Tibial nerve (tissue), 4 donors: ENCODE results near the gene SLC34A2. TPM values are rescaled to one million over a fixed set of nuclear protein-coding genes. Genes with fewer than 3 reads are reported as not detected.

ENCODE experiments used
- DNase-seq, 2 donors: peaks; one replicate each; pipeline ENCODE4 v3.0.0-alpha.2; 2019; ENCODE audit warnings: low spot score in 2 of 2
- H3K27ac ChIP-seq, 4 donors: fragments of 200-600 bp; sonication (generic) in 3 of 4; one replicate each; pipeline ENCODE4 v1.5.1; 2017 to 2019; ENCODE audit warnings: mild to moderate bottlenecking in 1 of 4
- H3K27me3 ChIP-seq, 2 donors: fragments of 200-600 bp; sonication (generic) in 1 of 2; one replicate each; pipeline versions ENCODE4 v1.5.1 to v1.6.0; 2017 to 2019
- H3K36me3 ChIP-seq, 3 donors: fragments of 200-600 bp; sonication (generic); one replicate each; pipeline ENCODE4 v1.5.1; 2018 to 2019
- H3K4me1 ChIP-seq, 4 donors: fragments of 200-600 bp; sonication (generic) in 3 of 4; one replicate each; pipeline ENCODE4 v1.5.1; 2017 to 2019
- H3K4me3 ChIP-seq, 4 donors: fragments of 200-600 bp; sonication (generic) in 3 of 4; one replicate each; pipeline ENCODE4 v1.5.1; 2017 to 2019; ENCODE audit warnings: mild to moderate bottlenecking in 1 of 4, moderate library complexity in 1 of 4
- H3K9me3 ChIP-seq, 4 donors: fragments of 200-600 bp; sonication (generic) in 3 of 4; one replicate each; pipeline ENCODE4 v1.5.1; 2017 to 2019
- EP300 ChIP-seq, 2 donors: sonication (generic); formaldehyde crosslinking; IDR thresholded peaks; one replicate each; pipeline ENCODE4 v1.6.1; 2017; ENCODE audit warnings: antibody characterized with exemption in 2 of 2, mild to moderate bottlenecking in 1 of 2
- POLR2A ChIP-seq, 2 donors: fragments of 450-650 bp; IDR thresholded peaks; one replicate each; pipeline ENCODE4 v1.6.1; 2017; ENCODE audit warnings: antibody characterized with exemption in 2 of 2, mild to moderate bottlenecking in 2 of 2, moderate library complexity in 2 of 2
- WGBS, 2 donors: methylation state at CpG; one replicate each; pipeline ENCODE4 v1.1.5; 2018; 5-methylcytosine and 5-hydroxymethylcytosine counted together
- total RNA-seq, 4 donors: library from RNA; depleted of rRNA; stranded (reverse); fragments of >200 nt; gene quantifications; one replicate each; pipeline ENCODE4 v1.1.0, GENCODE V29; 2016
- TF ChIP-seq, protein P1 (sequence below), 5 experiments: fragments of 200-600 bp in 3 of 5; fragments of 450-650 bp in 2 of 5; sonication (generic) in 3 of 5; IDR thresholded peaks; one replicate each; pipeline ENCODE4 v1.5.1; 2016 to 2019; ENCODE audit warnings: antibody characterized with exemption in 5 of 5, mild to moderate bottlenecking in 3 of 5, moderate library complexity in 2 of 5

Gene SLC34A2
- total RNA-seq, 4 donors from 2014 or later = not detected

DNA sequence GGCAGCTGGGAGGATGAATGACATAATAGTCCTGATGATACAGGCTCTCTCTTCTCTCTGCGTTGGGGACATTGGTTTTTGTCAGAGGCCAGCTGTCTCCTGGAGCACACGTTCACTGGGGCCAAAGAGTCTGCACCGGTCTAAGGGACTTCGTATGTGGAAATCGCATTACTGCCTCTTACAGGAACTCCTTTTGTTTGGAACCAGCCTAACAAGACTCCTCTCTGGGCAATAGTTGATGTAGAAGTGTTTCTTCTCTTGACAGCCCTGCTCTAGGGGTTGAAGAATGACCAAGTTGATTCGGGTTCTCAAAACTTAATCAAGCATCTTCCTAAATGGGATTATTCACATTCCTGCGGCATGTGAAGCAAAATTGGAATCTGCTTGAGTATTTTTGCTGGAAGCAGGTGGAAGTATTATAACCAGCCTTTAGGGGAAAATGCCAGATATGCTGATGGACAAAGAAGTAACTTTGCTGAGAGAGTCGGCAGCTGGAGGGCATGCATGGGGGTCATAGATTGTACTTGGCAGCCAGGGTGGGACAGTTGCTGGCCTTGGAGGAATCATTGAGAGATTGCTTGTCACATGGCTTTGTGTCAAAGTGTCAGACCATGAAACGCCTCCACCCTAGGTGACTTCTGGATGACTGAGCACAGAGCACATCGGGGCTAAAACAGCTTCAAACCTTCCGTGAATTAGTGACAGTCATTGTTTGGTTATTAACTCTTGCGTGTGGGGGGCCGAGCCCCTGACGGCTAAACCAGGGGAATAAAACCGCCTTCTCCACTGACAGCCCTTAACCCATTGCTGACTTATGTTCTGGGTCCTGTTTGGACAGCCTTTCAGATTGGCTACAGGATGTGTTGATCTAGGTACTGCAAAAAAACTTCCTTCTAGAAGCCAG is 34.4 kb upstream of the SLC34A2 start:
- no peak for DNase-seq
- Histone ChIP-seq H3K4me1 (peaks cover 0 to 4% (median 0%) of the 10 kb centered on the region in 4 donors), H3K9me3 (no peaks in the 10 kb centered on the region), H3K27me3 (no peaks in the 10 kb centered on the region), H3K36me3 (no peaks in the 10 kb centered on the region), H3K27ac (no peak overlapping the region), H3K4me3 (no peak overlapping the region)
- 37 to 38% methylated on average over 12 to 15 of the region's 15 CpGs for WGBS, 2 donors
- TF ChIP-seq, protein P1, sequence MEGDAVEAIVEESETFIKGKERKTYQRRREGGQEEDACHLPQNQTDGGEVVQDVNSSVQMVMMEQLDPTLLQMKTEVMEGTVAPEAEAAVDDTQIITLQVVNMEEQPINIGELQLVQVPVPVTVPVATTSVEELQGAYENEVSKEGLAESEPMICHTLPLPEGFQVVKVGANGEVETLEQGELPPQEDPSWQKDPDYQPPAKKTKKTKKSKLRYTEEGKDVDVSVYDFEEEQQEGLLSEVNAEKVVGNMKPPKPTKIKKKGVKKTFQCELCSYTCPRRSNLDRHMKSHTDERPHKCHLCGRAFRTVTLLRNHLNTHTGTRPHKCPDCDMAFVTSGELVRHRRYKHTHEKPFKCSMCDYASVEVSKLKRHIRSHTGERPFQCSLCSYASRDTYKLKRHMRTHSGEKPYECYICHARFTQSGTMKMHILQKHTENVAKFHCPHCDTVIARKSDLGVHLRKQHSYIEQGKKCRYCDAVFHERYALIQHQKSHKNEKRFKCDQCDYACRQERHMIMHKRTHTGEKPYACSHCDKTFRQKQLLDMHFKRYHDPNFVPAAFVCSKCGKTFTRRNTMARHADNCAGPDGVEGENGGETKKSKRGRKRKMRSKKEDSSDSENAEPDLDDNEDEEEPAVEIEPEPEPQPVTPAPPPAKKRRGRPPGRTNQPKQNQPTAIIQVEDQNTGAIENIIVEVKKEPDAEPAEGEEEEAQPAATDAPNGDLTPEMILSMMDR (IDR thresholded peaks at IDR 0.05) = no peak
- TF ChIP-seq POLR2A (IDR thresholded peaks at IDR 0.05) = no peak
- no peak for TF ChIP-seq EP300 (IDR thresholded peaks at IDR 0.05)

DNA sequence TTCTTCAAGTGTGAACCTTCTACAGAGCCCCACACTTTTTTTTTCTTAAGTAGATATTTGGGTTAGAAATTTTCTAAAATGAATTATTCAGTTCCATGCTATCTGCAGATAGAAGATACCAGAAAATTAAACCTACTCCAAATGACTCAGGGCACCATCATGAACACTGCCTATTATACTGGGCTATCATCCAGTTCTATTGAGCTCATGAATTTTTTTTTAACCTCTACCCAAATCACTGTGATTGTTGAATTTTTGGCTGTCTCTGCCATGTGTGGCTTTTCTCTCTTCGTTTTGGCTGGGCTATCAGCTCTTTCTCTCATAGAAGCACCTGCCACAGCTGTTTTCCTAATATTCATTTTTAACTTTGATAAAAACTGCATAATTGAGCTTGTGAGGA is 31.0 kb upstream of the SLC34A2 start:
- Histone ChIP-seq H3K27me3 (no peaks in the 10 kb centered on the region), H3K4me1 (peaks cover 0 to 4% (median 0%) of the 10 kb centered on the region in 4 donors), H3K27ac (no peak overlapping the region), H3K4me3 (no peak overlapping the region), H3K36me3 (no peaks in the 10 kb centered on the region), H3K9me3 (no peaks in the 10 kb centered on the region)
- 19 to 38% methylated on average over 1 of the region's 1 CpG for WGBS, 2 donors
- no peak for DNase-seq
- TF ChIP-seq POLR2A (IDR thresholded peaks at IDR 0.05) = no peak
- no peak for TF ChIP-seq EP300 (IDR thresholded peaks at IDR 0.05)
- TF ChIP-seq, protein P1 (IDR thresholded peaks at IDR 0.05) = no peak

DNA sequence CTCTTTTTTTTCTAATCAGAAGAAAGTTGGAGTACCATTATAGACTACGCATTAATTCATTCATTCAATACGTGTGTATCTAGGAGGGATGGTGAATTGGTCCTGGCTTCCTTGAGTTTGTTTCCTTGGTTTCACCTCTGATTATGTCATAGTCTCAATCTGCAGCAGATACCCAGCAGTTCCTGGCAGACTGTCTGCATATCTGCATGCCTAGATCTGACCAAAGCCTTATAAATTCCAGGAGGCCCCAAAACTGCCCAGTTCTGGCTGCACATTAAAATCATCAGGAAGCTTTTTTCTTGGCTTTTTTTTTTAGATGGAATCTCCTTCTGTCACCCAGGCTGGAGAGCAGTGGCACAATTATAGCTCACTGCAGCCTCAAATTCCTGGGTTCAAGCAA is 27.2 kb upstream of the SLC34A2 start:
- H3K9me3 ChIP-seq = peaks cover 0 to 2% (median 0%) of the 10 kb centered on the region in 4 donors
- no peak overlapping the region for H3K4me3 ChIP-seq
- 94 to 95% methylated on average over 2 of the region's 2 CpGs for WGBS, 2 donors
- no peaks in the 10 kb centered on the region for H3K27me3 ChIP-seq
- H3K36me3 ChIP-seq = no peaks in the 10 kb centered on the region
- TF ChIP-seq, protein P1 (IDR thresholded peaks at IDR 0.05) = no peak
- TF ChIP-seq EP300 (IDR thresholded peaks at IDR 0.05) = no peak
- TF ChIP-seq POLR2A (IDR thresholded peaks at IDR 0.05) = no peak
- no peaks in the 10 kb centered on the region for H3K4me1 ChIP-seq
- no peak for DNase-seq
- H3K27ac ChIP-seq = no peak overlapping the region

DNA sequence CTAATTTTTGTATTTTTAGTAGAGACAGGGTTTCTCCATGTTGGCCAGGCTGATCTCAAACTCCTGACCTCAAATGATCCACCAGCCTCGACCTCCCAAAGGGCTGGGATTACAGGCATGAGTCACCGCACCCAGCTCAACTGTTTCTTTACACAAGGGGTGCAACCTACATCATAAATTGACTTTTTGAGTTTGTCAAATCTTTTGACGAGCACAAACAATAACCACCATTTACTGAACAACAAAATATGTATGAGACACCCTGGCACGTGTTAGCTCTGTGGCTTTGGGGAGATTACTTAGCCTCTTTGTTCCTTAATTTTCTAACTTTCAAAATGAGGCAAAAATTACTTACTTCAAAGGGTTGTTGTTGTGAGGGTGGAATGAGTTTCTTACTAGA is 23.5 kb upstream of the SLC34A2 start:
- 40 to 48% methylated on average over 4 of the region's 4 CpGs for WGBS, 2 donors
- H3K4me1 ChIP-seq = no peaks in the 10 kb centered on the region
- H3K4me3 ChIP-seq = no peak overlapping the region
- DNase-seq = no peak
- no peak overlapping the region for H3K27ac ChIP-seq
- TF ChIP-seq, protein P1 (IDR thresholded peaks at IDR 0.05) = no peak
- no peak for TF ChIP-seq EP300 (IDR thresholded peaks at IDR 0.05)
- no peak for TF ChIP-seq POLR2A (IDR thresholded peaks at IDR 0.05)
- H3K9me3 ChIP-seq = peaks cover 0 to 4% (median 0%) of the 10 kb centered on the region in 4 donors
- no peaks in the 10 kb centered on the region for H3K27me3 ChIP-seq
- no peaks in the 10 kb centered on the region for H3K36me3 ChIP-seq

DNA sequence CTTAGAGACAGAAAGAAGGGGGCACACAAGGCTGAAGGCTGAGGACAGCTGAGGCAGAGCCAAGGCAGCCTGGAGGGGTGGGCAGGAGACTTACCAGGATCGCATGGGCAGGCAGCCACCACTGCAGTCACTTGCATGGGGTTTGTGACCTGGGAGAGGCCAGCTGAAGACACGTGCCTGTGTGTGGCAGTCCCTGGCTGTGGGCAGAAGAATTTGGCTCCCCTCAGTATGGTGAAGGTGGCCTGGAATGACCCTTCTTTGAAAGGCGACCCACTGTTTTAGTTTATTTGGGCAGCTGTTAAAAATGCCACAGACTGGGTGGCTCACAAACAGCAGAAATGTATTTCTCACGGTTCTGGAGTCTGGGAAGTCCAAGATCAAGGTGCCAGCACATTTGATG is 22.1 kb upstream of the SLC34A2 start:
- TF ChIP-seq EP300 (IDR thresholded peaks at IDR 0.05) (no peak), POLR2A (IDR thresholded peaks at IDR 0.05) (no peak)
- TF ChIP-seq, protein P1 (IDR thresholded peaks at IDR 0.05) = no peak
- 41 to 52% methylated on average over 3 to 4 of the region's 4 CpGs for WGBS, 2 donors
- H3K4me3 ChIP-seq = no peak overlapping the region
- no peak for DNase-seq
- no peaks in the 10 kb centered on the region for H3K4me1 ChIP-seq
- no peaks in the 10 kb centered on the region for H3K27me3 ChIP-seq
- no peak overlapping the region for H3K27ac ChIP-seq
- H3K36me3 ChIP-seq = no peaks in the 10 kb centered on the region
- peaks cover 0 to 4% (median 0%) of the 10 kb centered on the region in 4 donors for H3K9me3 ChIP-seq
